Measurements from ENCODE around the gene IDE.
"Not testable (repeated sequence)": the region's sequence is repeated elsewhere in the genome, so short reads cannot be mapped to it uniquely, and the experiment has no call there.

The IDE gene

DNA sequence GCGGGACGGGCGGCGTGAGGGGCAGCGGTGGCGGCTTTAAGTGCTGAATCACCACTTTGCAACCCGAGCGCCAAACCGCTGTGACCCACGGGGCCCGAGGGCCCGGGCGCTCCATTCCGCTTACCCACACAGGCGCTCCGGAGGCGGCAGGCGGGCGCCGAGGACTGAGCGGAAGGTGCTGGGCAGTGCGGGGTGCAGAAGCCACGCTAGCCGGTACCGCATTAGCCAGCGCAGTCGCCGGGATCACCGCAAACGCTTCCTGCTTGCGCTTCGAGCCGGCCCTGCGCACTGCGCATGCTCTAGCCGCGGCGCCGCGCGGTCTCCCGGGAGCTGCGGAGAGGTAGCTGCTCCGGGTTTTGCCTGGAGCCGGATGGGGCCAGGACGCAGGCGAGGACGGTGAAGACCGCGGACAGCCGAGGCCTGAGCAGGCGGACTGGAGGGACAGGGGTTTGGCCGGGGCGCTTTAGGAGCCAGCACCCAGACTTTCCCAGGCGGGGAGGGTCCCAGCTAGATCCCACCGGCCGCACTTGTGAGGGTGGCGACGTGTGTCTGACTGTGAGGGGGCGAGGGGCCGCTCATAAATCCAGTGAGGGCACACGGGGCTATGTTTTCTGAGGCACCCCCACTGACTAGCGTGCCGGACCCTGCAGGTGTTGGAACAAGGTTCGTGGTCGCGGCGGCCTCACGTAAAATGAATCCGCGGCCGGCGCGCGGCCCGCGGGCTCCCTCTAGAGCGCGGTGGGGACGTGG, at the start of gene IDE:
Gene IDE (minus strand): TSS at position 296 of the 750 bp plus-strand sequence. CDS start 74 bp downstream, at position 222.
- peak; percentile 75 for DNase-seq (ENCODE audit: low read depth)

DNA sequence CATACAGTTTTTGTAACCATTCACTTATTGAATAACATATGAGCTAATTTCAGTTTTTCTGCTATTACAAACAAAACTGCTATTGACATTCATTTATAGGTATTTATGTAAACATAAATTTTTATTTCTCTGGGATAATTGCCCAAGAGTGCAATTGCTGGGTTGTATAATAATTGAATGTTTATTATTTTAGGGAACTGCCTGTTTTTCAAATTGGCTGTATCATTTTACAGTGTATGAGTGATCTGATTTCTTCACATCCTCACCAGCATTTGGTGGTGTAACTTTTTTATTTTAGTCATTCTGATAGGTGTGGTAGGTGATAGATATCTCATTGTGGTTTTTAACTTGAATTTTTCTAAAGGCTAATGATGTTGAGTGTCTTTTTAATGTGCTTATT, 45.5 kb upstream of the IDE start:
- no peak for DNase-seq (ENCODE audit: low read depth)

DNA sequence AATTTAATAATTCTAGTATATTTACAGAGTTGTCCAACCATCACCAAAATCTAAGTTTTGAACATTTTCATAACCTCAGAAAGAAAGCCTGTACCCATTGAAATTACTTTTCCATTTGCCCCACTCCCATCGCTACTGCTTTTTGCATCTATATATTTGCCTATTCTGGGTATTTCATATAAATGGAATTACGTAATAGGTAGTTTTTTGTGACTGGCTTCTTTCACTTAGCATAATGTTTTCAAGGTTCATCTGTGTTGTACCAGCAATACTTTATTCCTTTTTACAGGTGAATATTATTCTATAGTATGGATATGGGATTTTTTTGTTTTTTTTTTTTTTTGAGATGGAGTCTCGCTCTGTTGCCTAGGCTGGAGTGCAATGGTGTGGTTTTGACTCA, 41.6 kb upstream of the IDE start:
- DNase-seq (ENCODE audit: low read depth), result no peak

DNA sequence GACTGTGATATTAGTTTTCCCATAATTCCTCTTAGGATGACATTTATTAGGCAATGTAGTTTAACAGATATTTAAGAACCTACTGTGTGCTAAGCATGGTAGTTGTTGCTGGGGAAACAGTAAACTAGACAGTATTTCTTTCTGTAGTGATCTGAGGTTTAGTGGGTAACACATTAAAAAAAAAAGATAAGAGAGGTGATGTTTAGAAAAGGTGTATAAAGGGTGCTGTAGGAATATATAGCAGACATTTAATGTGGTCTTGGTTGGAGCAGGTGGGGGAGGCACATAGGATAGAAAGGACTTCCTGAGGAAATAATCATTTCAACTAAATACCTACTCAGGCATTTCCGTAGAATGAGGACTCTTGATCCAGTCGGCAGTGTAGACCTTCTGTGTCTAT, 30.9 kb upstream of the IDE start:
- no peak for DNase-seq (ENCODE audit: low read depth)

DNA sequence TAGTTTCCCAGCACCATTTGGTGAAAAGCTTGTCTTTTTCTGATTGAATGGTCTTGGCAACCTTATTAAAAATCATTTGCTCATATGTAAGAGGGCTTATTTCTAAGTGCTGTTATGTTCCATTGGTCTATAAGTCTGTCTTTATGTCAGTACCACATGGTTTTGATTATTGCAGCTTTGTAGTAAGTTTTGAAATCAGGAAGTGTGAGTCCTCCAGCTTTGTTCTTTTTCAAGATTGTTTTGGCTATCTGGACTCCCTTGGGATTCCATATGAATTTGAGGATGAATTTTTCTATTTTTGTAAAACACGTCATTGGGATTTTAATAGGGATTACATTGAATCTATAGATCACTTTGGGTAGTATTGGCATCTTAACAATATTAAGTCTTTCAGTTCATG, 24.4 kb upstream of the IDE start:
- DNase-seq (ENCODE audit: low read depth), result no peak

DNA sequence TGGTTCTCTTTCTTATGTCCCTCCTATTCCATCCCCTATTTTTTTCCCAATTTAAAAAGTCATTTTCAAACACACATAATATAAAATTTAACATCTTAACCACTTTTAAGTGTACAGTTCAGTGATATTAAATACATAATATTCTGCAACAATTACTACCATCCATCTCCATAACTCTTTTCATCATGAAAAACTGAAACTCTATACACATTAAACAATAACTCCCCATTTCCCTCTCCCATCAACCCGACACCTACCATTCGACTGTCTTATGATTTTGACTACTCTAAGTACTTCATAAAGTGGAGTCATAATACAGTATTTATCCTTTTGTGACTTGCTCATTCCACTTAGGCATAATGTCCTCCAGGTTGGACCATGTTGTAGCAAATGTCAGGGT, 21.6 kb upstream of the IDE start:
- DNase-seq (ENCODE audit: low read depth), result no peak

DNA sequence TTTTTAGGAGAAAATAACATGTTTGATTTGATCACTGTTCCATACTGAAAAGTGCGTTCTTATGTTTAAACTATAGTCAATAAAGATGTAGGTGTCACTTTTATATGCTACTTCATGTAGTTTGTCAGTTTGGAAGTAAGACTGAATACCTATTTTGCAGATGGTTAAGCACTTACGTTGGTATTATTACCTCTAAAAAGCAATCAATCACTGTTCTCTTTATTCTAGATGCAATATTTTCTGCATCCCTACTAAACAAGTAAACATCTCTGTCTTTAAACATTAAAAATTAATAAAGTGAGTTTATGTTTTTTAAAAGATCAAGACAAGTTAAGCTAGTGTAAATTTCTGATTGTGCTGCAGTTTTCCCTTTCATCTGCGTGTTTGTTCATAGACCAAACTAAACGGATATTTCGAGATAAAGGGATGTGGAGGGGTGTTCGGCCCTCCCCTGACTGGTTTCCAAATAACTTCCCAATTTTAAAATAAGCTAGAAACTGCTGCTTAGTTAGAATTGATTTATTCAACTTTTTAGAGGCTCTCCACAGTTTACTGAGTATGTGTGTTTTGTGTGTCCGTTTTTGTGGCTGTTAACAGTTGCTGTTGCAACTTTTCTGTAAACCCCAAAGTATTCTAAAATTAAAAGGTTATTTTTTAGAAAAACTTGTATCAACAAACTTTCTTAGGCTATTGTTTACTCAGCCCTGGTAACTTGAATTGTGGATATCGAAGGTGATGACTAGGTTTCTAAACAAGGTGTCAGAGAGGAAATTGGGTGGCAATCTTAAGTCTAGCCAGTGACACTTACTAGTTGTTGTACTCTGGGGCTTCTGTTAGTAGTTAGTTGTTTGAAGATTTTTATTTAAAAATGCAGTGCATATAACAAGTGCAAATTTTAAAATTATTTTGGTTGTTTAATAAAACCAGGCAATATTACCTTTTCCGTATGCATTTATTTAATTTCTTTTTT, 20.0 kb upstream of the IDE start:
- DNase-seq (ENCODE audit: low read depth), result no peak

DNA sequence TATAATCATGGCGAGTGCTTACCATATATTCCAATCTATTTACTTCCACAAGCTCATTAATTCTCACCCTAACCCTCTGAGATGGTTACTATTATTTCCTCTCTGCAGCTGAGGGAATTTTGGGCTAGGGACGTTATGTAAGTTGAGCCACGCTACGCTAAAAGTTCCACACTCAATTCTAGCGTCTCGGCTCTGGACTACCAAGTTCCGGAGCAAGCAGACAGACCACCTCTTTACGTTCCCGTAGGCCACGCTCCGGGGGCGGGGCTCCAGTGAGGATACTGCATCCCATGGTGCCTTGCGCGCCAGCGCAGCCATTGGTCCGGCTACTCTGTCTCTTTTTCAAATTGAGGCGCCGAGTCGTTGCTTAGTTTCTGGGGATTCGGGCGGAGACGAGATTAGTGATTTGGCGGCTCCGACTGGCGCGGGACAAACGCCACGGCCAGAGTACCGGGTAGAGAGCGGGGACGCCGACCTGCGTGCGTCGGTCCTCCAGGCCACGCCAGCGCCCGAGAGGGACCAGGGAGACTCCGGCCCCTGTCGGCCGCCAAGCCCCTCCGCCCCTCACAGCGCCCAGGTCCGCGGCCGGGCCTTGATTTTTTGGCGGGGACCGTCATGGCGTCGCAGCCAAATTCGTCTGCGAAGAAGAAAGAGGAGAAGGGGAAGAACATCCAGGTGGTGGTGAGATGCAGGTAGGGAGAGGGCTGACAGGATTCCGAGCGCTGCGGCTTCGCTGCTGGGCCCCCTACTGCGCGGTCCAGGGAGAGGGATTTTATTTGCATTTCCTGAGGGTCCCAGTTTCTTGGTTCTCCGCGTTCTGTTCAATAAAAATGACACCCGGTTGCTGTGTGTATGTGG, 19.1 kb upstream of the IDE start, which contains the start of gene KIF11:
Gene KIF11 (plus strand): TSS at position 370 of the 858 bp plus-strand sequence. CDS start 246 bp downstream, at position 616.
- peak; percentile 96 for DNase-seq (ENCODE audit: low read depth)

DNA sequence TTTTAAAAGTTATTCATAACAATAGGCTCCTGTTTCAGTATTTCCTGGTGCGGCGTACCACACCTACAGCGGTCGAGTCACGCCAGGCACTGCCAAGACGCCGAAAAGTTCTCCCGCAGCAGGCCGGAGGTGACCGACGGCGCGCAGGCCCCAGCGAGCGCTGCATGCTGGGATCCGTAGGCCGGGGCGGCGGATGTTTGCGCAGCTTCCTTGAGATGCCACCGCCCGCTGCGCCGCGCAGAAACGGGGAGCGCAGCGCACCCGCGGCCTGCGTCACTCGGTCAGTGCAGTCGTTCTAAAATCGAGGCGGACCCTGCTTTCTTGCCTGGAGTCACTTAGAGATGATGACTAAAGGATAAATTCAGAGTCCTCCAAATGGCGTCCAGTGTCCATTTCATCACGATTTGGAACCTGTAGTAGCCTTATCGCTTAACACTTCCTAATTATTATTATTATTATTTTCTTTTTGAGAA, 17.7 kb upstream of the IDE start:
- peak; percentile 80 for DNase-seq (ENCODE audit: low read depth)

DNA sequence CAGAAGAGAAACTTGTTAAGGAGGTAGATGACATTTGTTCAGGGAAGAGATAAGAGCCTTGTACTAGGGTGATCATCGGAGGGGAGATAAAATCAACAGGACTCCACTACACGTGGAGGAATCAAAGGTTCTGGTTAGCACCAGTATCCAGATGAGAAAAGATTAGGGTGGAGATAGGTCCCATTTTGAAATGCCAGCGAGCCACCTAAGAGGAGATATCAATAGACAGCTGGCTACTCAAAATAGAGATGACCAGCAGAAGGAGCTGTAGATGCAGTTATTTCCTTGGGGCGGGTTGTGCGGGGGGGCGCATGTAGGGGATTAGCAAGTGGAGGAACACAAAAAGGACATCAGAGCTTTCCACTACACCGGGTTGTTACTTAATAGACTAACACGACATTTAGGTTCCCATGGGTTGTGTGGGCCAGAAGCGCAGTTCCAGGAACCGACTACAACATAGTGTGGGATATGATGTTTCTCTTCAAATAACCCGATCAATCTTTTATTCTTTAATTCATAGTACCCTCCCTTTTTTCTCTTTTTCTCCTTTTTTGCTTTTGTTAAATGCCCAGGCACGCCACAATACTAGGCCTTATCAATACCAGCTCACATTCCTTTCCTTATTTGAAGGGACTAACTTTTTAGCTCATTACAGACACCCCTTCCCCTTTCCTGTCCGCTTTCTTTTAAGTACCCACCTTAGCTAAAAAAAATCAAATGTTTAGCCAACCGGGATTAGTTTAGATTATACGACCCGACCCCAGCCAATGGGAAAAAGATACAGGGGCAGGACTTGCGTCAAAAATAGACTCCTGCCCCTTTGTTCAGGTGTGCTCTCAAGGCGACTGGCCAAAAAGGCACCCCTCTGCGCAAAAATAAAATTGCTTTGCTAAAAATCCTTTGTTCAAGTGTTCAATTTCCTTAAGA, 17.0 kb upstream of the IDE start:
- no peak for DNase-seq (ENCODE audit: low read depth)

DNA sequence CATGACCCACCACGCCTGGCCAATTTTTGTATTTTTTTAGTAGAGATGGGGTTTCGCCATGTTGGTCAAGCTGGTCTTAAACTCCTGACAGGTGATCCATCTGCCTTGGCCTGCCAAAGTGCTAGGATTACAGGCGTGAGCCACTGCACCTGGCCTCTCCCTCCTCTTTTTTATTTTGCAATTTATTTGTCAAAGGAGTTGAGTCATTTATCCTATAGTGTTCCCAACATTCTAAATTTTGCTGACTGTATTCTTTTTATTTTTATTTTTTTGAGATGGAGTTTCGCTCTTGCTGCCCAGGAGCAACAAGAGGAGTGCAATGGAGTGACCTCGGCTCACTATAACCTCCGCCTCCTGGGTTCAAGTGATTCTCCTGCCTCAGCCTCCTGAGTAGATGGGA, 8.5 kb upstream of the IDE start:
- DNase-seq (ENCODE audit: low read depth), result not testable (repeated sequence)

DNA sequence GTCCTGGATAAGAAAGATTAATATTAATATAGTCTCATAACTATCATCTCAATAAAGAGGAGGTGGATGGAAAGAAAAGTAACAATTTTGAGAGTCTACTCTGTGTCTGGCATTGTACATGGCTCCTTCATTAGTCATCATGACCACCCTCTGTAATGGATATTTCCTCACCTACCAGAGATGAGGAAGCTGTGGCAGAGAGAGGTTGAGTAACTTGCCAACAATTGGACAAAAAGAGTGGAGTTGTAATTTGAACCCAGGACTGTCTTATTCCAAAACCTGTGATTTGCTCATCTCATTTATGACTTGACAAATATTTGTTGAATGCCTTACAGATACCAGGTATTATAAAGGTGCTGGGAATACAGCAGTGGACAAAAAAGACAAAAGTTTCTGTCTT, 2.1 kb upstream of the IDE start:
- no peak for DNase-seq (ENCODE audit: low read depth)

DNA sequence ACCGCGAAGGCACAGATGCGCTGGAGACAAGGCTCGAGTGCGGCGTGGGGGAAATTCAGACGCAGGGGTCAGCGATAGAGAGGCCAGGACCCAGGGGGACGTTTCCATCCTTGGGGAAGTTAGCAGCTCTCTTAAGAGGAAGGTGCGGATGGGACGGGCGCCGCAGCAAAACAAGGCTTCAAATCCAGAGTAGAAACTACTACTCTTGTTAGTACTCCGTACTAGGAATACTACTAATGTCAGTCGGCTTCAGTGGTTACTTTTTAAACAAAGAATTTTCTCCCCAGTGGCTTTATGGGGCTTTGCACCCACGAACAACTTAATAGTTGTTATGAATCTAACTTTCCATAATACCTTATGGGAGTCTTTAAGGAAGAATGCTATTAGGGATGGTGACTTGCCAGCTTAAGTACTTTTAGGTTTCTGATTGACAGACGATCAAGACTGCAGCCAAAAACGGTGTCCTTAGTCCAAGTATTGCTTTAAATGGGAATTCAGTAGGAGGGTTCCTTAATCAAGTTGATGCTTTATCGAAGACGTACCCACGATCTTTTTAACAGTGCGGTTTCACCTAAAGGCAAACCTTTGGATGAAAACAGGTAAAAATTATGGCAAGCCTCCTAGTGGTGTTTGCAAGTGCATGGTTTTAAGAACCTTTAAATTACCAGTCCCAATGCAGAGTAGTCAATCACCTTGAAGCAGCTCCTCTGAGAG, 812 bp upstream of the IDE start:
- DNase-seq (ENCODE audit: low read depth), result no peak

DNA sequence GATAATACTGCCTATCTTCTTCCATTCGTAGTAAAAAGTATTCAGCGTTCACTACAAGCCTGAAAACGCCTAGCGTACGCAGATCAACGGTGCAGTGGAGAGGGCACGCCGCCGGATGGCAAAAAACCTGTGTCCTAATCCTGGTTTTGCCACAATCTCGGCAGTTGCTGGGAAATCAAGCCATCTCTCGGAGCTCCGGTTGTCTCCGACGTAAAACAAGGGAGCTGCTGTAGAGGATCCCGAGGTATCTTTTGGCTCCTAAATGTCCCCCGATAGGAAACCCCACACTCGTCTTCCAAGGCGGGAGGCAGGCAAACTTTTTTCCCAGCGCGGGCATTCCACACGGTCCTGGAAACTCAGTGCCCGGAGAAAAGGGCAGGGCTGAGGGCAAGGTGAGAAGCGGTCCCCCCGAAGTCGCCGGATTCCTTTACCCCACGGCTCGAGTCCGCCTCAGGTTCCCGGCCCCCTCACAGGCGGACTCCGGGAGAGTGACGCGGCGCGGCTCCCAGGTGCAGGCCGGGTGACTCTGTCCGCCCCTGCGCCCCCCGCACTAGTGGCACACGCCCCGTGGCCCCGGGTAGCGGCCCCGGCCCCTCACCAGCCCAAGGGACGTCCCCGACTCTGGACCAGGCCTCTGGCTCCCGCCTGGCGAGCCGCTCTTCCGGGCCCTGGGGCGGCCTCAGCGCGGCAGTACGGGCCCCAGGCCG, 649 bp downstream of the IDE start:
- DNase-seq (ENCODE audit: low read depth), result peak; percentile 15

DNA sequence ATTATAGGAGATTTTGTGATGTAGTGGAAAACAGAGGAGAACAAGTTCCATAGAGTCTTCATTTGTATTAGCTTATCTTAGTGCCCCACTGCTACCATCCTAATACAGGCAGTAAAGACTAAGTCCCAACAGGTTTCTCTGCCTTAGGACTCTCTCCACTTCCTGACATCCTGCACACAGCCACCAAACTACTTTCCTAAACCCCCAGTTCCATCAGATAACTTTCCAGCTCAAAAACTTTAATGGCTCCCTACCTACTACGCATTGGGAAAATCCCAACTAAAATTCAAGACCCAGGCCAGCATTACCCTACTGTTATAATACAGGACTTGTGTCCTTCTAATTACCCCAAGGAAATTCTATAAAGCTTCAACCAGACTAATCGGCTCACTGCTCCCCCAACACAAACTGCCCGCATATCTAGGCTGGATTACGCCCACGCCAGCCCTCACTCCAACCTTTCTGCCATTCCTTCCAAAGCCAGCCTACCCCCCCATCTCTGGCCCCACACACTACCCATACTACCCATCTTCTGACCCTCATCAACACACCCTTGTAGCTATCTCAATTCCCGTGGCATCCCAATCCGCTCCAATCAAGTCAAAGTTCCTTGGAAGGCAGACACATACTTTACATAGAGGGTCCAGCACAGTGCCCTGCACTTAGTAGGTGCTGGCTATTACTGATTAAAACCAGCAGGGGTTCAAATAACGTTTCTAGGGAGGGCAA, 1.4 kb downstream of the IDE start:
- DNase-seq (ENCODE audit: low read depth), result no peak

DNA sequence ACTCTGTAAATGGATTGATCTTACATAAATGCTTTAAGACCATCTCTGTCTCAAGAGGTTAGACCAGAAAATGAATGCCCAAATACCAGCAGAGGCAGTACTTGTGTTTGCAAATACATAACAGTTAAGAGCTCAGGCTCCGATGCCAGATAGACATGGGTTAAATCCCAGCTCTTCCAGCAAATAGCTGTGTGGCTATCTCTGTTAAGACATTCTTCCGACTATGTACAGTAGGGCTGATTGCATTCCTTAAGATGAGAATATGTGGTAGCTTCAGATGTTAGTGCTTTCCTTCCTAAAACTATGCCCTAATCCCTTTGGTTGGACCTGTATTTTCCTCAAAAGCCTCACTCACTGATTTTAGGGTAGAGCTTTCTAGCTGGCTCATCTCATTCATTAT, 2.2 kb downstream of the IDE start:
- DNase-seq (ENCODE audit: low read depth), result no peak

DNA sequence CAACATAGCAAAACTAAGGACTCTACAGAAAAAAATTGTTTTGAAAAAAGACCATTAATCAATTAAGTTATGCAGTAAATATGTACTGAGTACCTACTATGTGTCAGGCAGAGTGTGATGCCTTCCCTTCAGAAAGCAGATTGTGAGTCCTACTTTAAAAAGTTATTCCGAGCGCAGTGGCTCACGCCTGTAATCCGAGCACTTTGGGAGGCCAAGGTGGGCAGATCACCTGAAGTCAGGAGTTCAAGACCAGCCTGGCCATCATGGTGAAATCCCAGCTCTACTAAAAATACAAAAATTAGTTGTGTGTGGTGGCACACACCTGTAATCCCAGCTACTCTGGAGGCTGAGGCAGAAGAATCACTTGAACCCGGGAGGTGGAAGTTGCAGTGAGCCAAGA, 4.2 kb downstream of the IDE start:
- not testable (repeated sequence) for DNase-seq (ENCODE audit: low read depth)

DNA sequence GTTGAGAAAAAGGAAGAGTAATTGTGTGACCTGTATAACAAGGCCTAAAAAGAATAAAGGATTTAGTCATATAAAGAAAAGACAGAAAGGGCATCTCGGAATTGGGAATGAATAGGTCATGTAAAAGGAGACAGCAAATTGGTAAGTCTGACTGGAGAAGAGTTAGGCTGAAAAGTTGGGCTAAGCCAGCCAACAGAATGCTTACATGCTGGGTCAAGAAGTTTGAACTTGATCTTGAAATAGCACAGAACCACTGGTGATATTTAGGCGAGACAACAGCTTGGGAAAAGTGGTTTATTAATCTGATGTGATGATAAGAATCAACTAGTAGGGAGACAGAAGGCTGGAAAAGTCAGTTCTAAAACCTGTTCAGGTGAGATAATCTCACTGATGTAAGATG, 4.8 kb downstream of the IDE start:
- no peak for DNase-seq (ENCODE audit: low read depth)

Measured in stimulated activated CD8-positive, alpha-beta memory T cell treated with anti-CD3 and anti-CD28 coated beads, Interleukin-4, amount 100 ng/mL, for 24 hours (primary cell).